Hepatocyte (in vitro differentiated cells): ENCODE data around the gene ICAM2.

ENCODE experiments used
- CTCF ChIP-seq: fragments of 200-600 bp; sonication (generic); IDR thresholded peaks from 2 replicates; pipeline ENCODE4 v1.5.1; 2016; ENCODE audit warnings: antibody characterized with exemption, mild to moderate bottlenecking; ENCODE audit not compliant: poor library complexity
- EZH2phosphoT487 ChIP-seq: fragments of 200-600 bp; sonication (generic); IDR thresholded peaks from one replicate; pipeline ENCODE4 v1.6.1; 2018; ENCODE audit warnings: antibody characterized with exemption, mild to moderate bottlenecking, low read depth, moderate library complexity; ENCODE audit not compliant: unreplicated experiment, severe bottlenecking

GRCh38 chr17:63975541-63976092 is 44.8 kb downstream of the ICAM2 start:
- TF ChIP-seq EZH2phosphoT487 (no peak), CTCF (no peak)
